Anterior cingulate cortex (tissue), 58 donors: Measurements from ENCODE around the gene CFD.
"Not testable (repeated sequence)": the region's sequence is repeated elsewhere in the genome, so short reads cannot be mapped to it uniquely, and the experiment has no call there.

Source experiments
- DNase-seq, 58 donors: peaks; one replicate each; lab custom pipeline; 2025; lab: John Stamatoyannopoulos, UW

CFD gene

GRCh38 chr19:884420-885211 is 25.2 kb downstream of the CFD start:
- DNase-seq, result no peak

DNA sequence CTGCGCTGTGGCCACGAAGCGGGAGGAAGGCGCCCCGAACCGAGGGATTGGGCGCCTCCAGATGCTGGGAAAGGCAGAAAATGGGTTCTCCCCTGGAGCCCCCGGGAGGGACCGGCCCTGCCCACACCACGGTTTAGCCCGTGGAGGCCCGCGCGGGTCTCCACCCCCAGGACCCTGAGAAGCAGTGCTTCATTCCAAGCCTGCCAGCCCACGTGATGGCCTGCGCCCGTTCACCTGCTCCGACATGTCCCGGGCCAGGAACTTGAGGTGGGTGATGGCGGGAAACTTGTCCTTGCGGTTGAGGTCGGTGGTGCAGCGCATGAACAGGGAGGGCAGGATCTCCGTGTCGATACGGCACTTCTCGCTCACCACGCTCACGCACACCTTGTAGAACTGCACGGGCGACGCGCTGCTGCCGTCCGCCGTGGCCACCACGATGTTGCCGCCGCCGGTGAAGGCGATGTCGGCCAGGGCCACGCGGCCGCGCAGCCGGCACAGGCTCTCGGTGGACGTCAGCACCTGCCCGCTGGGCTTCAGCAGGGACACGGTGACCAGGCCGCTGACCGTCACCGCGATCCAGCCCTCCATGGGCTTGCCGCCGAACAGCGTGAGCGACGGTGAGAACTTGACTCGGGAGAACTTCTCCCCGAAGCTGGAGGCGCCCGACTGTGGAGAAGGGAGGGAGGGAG is 26.2 kb downstream of the CFD start:
- no peak for DNase-seq

DNA sequence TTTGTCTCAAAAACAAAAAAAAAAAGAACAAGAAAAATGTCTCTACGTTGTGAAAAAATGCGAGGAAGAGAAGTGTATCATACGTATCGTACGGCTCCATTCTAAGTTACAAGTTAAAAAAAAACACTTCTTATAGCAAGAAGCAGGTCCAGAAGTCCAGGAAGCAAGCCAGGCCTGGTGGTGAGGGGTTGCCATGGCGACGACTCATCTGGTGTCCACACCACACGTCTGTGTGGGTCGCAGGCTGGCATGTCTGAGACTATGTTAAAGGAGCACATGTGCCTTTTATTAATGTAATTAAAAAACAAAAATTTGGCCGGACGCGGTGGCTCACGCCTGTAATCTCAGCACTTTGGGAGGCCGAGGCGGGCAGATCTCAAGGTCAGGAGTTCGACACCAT is 27.6 kb downstream of the CFD start:
- peak in 24 of 58 donors; percentile 11 to 80 (median 44) for DNase-seq

GRCh38 chr19:887599-887998 is 28.1 kb downstream of the CFD start:
- peak in 4 of 58 donors; percentile 9 to 27 (median 20) for DNase-seq

GRCh38 chr19:888581-889385 is 29.3 kb downstream of the CFD start:
- no peak for DNase-seq

DNA sequence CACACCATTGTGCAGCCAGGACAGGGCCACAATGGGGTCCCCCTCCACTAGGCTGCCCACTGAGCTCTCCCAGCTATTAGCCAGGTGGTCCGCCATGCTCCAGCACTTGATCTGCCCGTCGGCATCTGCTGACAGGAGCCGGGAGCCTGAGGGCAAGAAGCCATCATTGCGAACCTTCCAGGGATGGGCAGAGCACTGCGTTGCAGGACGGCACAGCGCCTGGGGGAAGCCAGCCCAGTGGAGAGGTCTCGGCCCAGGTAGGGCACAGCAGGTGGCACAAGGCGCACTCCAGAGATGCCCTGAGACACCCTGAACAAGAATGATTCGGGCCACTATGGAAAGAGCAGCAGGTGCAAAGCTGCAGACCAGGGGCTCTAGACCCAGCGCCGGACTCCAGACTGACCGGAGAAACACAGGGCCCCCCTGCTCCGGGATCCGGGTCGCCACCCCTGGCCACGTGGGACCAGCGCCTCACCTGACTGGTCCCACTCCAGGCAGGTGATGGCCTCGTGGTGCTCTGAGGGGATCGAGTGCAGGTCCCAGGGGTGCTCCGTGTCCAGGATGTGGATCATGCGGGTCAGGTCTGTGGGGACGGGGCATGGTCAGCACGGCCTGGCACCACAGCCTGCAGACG is 30.3 kb downstream of the CFD start:
- DNase-seq, result no peak

- DNase-seq, result no peak
These were observed 31.4 kb downstream of the CFD start for GRCh38 chr19:890831-891230.

DNA sequence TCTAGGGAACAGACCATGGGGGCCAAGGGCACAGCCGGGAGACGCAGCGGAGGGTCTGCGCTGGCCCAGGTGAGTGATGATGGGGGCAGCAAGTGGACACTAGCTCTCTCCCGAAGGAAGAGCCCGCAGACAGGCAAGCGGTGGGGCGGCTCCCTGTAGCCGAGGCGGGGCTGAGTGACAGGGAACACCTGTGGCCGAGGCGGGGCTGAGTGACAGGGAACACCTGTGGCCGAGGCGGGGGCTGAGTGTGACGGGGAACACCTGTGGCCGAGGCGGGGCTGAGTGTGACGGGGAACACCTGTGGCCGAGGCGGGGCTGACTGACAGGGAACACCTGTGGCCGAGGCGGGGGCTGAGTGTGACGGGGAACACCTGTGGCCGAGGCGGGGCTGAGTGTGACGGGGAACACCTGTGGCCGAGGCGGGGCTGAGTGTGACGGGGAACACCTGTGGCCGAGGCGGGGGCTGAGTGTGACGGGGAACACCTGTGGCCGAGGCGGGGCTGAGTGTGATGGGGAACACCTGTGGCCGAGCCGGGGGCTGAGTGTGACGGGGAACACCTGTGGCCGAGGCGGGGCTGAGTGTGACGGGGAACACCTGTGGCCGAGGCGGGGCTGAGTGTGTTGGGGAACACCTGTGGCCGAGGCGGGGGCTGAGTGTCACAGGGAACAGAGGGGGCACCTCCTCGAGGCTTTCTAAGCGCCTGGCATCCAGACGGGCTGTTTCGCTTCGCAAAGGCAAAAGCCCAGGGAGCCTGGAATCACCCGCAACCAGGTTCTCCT is 32.1 kb downstream of the CFD start:
- DNase-seq, result not testable (repeated sequence)

GRCh38 chr19:892243-892893 is 32.9 kb downstream of the CFD start:
- DNase-seq, result no peak

- peak; percentile 11 to 96 (median 84) for DNase-seq
These were observed 33.6 kb downstream of the CFD start, which contains the start of the genes MED16 and RNU6-9 for GRCh38 chr19:892894-893689. MED16 (minus strand) TSS chr19:893187; CDS start chr19:891131, 2,056 bp downstream. RNU6-9 (plus strand) TSS chr19:893484.

DNA sequence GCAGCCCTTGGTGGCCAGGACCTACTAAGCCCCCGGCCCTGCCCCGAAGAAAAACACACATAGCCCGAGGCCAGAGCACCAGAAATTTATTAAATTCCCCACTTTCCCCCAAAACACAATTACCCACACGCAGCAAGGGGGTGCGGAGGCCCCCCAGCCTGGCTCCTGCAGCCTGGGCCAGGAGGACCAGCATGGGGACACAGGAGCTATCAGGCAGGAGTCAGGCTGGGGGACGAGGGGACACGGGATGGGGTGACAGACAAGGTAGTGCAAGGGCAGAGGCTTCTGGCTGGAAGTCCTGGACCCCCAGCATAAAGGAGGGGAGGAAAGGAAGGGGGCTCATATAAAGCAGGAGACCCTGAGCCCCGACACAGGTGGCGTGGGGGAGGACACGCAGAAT is 37.0 kb downstream of the CFD start:
- no peak for DNase-seq

DNA sequence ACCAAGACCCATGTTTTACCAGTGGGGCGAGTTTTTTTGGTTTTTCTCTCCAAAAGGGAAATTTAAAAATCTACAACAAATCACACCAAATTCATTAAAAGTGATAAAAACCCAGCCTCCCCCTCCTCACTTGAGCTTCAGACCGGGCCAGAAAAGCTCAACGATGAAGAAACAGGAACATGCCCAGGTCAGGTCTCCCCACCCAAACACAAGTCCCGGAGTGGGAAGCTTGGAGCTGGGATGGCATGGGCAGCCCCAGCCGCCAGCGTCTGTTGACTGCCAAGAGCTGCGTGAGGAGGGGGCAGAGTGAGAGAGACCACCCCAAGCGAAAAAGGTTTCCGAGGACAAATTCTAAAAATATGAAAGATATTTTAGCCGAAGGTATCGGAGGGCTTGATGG is 37.5 kb downstream of the CFD start:
- DNase-seq, result no peak

DNA sequence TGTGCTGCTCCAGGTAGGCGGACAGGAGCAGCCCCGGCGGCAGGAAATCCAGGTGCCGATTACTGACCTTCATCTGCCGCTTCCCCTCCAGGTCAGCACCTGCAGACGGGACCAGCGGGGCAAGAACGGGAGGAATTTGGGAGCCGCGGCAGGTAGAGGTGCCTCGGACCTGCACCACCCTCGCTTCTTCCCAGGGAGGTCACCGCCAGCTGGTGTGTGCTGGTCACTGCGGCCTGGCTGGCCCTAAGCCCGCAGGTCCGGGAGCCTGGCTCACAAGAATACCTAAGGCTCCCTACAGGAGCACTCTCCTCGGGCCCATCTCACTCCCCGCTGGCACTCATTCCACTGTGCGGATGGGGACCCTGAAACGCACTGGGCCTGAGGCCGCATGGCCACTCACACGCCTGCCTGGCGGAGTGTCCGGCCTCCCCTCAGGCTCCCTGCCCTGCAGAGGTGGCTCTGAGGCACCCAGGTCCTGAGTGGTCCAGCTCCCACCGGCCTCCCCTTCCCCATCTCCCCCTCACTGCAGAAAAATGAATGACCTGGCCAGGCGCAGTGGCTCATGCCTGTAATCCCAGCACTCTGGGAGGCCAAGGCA is 38.1 kb downstream of the CFD start:
- no peak for DNase-seq

DNA sequence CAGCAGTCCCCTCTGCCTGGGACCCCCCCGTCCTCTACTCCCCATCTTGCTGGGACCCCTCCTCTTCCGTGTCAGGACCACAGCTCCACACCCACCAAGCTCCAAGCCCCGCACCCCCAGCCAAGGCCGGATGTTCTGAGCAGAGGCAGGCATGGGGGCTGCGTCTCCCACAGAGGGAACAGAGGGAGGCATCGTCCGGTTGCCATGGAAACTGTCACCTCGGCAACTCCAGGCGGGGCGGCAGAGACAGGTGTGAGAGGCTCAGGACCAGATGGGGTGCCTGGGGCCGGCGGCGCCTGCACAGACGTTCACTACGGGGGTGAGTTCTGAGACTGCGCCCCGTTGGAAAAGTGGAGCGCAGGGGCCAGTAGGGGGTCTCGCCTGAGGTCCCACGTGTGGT is 39.2 kb downstream of the CFD start:
- peak in 54 of 58 donors; percentile 2 to 85 (median 56) for DNase-seq

DNA sequence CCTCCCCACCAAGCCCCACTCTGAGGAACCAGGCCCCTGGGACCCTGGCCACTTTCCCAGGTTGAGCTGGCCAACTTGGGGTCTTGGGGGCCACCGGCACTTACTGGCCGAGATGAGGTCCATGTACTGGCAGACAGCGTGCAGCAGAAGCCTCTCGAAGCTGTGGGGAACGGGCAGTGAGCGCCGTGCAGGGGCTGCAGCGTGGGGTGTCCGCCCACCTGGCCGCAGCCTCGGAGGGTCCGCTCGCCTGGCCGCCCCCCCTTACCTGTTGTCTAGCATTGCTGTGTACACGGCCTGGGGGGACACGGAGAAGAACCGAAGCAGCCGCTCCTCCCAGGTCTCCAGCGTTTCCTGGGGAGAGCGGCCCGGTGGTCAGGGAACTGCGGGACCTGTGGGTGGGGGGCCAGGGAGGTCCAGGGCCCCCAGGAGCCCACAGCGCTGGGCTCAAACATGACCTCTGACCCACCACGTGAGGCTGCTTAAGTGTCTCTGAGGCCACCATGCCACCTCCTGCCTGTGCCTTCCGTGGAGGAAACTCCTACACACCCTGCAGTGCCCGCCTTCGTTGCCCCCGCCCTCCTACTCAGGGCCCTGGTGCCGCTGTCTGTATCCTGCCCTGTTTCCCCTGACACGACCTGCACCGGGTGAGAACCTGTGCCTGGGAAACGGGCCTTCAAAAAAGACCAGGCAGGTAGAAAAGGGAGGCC is 40.0 kb downstream of the CFD start:
- DNase-seq, result no peak

GRCh38 chr19:900043-900301 is 40.5 kb downstream of the CFD start:
- DNase-seq, result no peak

- peak in 2 of 58 donors; percentile 18 to 52 for DNase-seq
These were observed 41.0 kb downstream of the CFD start for GRCh38 chr19:900302-901111.
